Measurements from ENCODE around the gene GRID2.
"Not testable (repeated sequence)": the region's sequence is repeated elsewhere in the genome, so short reads cannot be mapped to it uniquely, and the experiment has no call there.

DNA sequence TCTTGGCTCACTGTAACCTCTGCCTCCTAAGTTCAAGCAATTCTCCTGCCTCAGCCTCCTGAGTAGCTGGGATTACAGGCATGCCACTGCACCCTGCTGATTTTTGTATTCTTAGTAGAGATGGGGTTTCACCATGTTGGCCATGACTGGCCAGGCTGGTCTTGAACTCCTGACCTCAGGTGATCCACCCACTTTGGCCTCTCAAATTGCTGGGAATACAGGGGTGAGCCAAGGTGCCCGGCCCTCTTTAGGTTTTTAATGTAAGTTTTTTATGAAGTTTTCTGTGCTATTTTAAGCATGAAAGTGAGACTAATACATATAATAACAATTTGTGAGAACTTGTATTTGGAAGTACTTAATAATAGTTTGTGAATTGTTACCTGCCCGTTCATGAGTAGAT is 148.6 kb downstream of the GRID2 start:
- not testable (repeated sequence) for TF ChIP-seq CTCF (IDR thresholded peaks at IDR 0.05); ZFX (IDR thresholded peaks at IDR 0.05; ENCODE audit: borderline replicate concordance)
